Stimulated activated CD4-positive, alpha-beta T cell treated with anti-CD3 and anti-CD28 coated beads, Interleukin-15, amount 100 ng/mL, for 24 hours (primary cell): ENCODE data around the gene RBMS3.

Experiments used
- DNase-seq: peaks from one replicate; pipeline ENCODE4 v3.0.0-alpha.2; 2020

Gene RBMS3

GRCh38 chr3:30059240-30059639 is 778.4 kb downstream of the RBMS3 start:
- DNase-seq = no peak
